ENCODE measurements around the gene DPP8.
"Not testable (repeated sequence)": the region's sequence is repeated elsewhere in the genome, so short reads cannot be mapped to it uniquely, and the experiment has no call there.

The DPP8 gene

DNA sequence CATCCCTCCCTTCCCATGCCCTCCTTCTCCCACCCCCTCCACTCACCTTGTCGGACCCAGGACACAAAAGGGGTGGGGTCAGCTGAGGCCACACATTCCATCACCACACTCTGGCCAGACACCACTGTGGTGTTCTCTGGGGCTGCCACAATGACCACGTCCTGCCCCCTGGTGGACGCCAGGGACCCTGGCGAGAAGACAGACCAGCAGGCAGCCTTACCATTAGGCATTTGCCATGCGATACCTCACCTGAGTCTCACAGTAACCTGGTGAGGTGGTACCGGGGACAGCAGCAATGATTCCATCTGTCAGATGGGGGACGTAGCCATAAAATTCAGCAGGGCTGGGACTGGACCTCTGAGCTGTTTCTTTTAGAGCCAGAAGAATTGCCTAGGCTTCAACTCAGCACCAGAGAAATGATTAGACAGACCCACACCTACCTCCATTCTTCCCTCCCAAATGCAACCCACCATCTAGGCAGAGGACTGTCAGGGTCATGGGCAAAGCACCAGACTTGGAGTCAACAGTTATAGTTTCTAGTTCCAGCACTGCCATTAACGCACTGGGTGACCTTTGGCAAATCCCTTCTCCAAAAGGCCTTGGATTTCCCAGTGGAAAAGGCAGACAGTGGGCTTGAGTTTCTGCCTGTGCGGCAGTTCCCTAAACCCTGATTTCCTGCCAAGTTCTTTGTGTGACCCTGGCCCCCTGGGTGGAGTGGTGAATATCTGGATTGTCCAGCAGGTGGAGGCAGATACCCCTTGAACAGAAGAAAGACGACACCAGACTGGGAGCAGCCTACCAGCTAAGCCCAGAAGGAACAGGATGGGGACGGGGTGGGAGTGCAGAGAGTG lies 116.5 kb downstream of the DPP8 start:
- DNase-seq, result peak; percentile 62

DNA sequence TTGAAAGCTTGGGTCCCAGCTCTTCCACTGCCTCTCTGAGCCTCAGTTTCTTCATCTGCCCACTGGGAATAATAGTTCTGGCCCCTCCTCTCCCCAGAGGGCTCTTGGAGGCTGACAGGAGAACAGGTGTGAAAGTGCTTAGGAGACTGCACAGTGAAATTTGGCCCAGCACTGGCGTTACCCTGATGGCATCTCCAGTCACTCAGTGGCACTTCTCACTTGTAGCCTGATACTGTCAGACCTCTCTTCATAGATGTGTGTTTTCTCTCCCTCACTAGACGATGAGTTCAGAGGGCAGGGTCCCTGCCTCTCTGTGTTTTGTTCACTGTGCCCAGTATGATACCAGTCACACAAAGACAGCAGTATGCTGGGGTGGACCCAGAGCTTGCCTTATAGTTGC lies 117.5 kb downstream of the DPP8 start:
- no peak for DNase-seq

DNA sequence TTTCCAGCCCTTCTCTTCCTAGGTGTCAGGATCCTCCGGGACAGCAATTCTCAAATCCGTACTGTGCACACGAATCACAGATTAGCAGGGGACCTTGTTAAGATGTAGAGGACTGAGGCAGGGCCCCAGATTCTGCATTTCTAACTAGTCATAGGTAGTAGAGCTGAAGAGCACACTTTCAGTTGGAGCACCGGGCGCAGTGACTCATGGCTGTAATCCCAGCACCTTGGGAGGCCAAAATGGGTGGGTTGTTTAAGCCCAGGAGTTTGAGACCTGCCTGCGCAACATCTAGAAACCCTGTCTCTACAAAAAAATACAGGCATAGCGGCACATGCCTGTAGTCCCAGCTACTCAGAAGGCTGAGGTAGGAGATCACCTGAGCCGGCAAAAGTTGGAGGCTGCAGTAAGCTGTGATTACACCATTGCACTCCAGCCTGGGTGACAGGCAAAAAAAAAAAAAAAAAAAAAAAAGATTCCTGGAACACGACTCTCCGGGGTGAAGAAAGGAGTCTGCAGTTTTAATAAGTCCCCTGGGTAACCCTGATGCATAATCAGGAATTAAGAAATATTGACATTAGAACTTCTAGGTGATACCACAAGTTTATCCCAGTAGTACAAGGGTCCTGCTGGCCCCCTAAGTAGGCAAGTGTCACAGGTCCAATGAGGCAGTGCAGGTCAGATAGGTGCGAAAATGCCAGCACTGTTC lies 118.3 kb downstream of the DPP8 start:
- no peak for DNase-seq

DNA sequence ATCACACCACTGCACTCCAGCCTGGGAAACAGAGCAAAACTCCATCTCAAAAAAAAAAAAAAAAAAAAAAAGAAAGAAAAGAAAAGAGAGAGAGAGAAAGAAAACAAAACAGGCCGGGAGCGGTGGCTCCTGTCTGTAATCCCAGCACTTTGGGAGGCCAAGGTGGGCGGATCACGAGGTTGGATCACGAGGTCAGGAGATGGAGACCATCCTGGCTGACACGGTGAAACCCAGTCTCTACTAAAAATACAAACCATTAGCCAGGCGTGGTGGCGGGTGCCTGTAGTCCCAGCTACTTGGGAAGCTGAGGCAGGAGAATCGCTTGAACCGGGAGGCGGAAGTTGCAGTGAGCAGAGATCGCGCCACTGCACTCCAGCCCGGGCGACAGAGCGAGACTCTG lies 119.0 kb downstream of the DPP8 start:
- not testable (repeated sequence) for DNase-seq

DNA sequence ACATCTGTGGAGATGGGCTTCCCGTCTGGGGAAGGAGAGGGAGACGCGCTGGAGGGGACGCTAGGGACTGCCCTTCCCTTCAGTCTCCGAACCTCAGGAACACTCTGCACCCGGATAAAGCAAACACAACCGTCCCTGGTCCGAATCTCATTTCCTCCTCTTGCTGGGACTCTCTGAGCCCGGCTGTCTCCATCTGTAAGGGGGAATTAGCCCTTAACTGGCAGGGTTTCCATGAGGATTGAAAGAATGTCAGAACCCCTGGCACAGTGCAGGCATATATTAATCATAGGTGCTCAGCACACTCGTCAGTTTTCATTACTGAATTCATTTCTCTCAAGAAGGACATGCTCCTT lies 120.5 kb downstream of the DPP8 start:
- no peak for DNase-seq

DNA sequence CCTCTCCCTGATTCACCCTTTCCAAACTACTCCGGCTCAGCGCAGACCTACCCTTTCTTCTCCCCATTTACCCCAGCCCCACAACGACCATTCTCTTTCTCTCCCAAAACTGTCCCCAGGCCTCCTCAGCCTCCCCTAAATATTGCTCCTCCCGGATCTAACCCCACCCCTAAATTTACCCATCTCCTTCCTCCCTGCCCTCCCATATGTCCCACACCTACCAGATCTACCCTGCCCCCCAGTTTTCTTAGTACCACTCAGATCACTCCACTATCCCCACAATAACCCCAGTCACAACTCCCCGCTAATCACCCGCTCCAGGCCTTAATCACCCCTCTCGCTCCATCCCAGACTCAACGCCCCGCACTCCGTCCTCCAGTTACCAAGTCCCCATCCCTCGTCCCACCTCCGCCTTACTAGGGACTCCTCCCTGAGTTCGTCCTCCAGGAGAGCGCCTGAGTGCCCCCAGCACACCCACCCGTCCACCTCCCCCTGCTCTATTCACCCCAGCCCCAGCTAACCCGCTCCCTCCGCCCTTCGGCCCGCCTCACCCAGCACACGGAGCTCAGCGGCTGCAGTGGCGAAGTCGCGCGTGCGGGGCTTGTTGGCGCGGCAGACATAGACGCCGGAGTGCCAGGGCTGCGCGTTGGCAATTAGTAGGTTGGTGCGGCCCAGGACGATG lies 121.1 kb downstream of the DPP8 start:
- DNase-seq, result no peak

DNA sequence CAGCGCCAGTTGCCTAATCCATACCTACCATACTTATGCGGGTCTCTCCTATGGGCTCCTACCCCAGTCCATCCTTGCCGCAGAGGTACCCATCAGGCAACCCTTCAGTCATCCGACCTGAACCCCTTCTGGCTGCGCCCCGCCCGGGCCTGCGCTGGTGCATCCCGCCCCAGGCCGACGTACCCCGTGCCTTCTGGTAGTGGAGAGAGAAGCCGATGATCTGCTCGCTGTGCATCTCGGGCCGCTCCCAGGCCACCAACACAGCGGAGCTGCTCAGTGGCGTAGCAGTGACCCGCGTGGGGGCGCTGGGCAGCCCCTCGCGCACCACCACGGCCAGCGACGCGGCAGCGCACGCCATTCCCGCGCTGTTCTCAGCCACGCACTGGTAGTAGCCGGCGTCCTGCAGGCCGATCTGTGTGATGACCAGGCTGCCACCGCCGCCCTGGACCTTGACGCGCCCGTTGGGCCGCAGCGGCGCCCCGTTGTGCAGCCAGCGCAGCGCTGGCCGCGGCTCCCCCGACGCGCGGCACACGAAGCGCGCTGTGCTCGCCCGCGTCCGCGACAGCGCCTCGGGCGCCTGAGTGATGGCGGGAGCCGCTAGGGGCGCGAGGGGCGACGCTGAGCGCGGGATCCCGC lies 121.8 kb downstream of the DPP8 start:
- no peak for DNase-seq

DNA sequence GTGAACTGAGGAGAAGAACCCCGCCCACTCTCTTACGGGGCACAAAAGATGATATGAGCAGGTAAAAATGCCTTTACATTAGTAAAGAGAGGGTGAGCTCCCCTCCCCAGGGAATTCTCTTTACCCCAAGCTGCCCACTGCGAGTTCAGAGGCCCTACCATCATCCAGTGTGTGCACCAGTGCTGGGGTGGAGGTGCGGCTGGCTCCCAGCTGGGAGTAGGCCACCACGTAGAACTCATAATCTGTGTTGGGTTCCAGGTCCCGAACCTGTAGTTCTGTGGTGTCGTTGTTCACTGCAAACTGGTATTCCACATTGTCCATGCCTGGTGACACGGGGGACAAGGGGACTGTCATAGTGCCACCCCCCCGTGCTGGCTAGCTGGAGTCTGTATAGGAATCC lies 122.6 kb downstream of the DPP8 start:
- no peak for DNase-seq

DNA sequence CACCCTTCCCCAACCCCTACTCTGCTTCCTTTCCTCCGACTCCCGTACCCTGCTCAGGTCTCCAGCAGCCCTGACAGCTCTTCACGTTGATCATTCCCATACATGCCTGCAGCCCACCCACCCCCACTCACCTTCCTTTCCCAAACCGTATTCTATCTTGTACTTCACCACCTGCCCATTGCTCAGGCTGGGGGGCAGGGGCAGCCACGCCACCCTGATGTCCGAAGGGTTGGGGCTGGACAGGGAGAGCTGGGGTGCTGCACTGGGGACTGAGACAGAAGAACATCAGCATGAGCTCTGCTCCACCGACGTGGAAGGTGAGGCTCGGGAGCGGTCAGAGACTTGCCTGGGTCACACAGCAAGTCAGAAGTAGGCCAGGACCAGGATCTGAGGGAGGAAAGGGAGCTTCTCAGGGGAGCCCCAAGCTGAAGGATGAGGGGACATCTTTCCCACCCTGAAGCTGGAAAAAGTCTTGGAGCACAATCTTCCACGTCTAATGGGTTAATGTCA lies 123.2 kb downstream of the DPP8 start:
- DNase-seq, result no peak

DNA sequence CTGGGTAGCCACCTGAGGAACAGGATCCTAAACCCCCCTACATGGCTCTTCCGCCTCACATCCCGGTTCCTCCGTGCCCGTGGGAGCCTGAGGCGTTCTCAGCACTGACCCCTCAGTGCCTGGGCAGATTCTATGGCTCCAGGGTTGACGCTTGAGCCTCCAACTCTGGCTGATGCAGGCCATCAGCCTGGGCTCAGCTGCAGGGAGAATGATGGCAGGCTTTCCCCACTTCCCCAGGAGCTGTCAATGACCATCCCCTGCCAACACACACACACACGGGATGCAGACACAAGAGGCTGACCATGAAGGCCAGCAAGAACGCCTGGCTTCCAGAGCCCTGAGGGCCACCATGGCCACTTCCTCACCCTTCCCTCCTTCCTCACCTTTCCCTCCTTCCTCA lies 123.9 kb downstream of the DPP8 start:
- no peak for DNase-seq

DNA sequence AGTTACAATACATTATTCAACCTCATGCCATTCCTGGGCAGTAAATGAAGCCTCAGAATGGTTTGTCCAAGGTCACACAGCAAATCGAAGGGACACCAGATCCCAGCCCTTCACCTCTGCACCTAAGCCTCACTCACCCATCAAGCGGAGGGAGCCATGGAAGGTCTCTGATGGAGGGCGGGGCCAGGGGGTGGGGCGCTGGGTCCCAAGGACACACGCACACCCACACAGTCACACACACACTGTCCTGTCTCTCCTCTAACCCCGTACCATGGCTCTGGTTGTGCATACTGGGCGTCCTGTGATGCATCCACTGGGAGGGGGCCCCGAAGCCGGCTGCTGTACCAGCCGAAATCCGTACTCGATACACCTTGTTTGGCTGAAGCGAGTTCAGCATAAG lies 124.4 kb downstream of the DPP8 start:
- no peak for DNase-seq
